WTC11 (cell line): ENCODE results near the gene LILRB1. TPM values are rescaled to one million over a fixed set of nuclear protein-coding genes. Genes with fewer than 3 reads are reported as not detected.
"Not testable (repeated sequence)": the region's sequence is repeated elsewhere in the genome, so short reads cannot be mapped to it uniquely, and the experiment has no call there.

ENCODE experiments used
- ATAC-seq: fragments of 200-7000 bp; cut with Tn5 transposase; 2 replicates; pipeline ENCODE4 v1.10.0; 2021; ENCODE audit warnings: mild to moderate bottlenecking, moderate library complexity
- Bru-seq: library from RNA; stranded (reverse); fragments of 400-500 nt; gene quantifications from one replicate; lab custom pipeline; 2021; lab: Mats Ljungman, UMichigan
- CTCF ChIA-PET: fragments of 300-600 bp; sonication (Branson Sonifier 250); formaldehyde crosslinking; loops from one replicate; lab custom pipeline; 2021; ENCODE audit warnings: antibody characterized with exemption; lab: Charles Lee
- POLR2A ChIA-PET: fragments of 350-600 bp; sonication (Branson Sonifier 250); formaldehyde crosslinking; loops from one replicate; lab custom pipeline; 2021; ENCODE audit warnings: antibody characterized with exemption; lab: Charles Lee
- DNase-seq: peaks from one replicate; pipeline ENCODE4 v3.0.0; 2021; ENCODE audit warnings: low spot score
- H3K27ac Mint-ChIP-seq: 2 replicates; pipeline ENCODE4 v1.8.0; 2021; ENCODE audit warnings: mixed read lengths
- H3K27me3 Mint-ChIP-seq: 2 replicates; pipeline ENCODE4 v1.8.0; 2021; ENCODE audit warnings: low read depth, mild to moderate bottlenecking, moderate library complexity, mixed read lengths
- H3K36me3 Mint-ChIP-seq: 2 replicates; pipeline ENCODE4 v1.8.0; 2021; ENCODE audit warnings: mixed read lengths
- H3K4me1 Mint-ChIP-seq: 2 replicates; pipeline ENCODE4 v1.8.0; 2022; ENCODE audit warnings: mixed read lengths
- H3K4me3 Mint-ChIP-seq: 2 replicates; pipeline ENCODE4 v1.8.0; 2021; ENCODE audit warnings: mild to moderate bottlenecking, moderate library complexity, mixed read lengths
- H3K9me3 Mint-ChIP-seq: 2 replicates; pipeline ENCODE4 v1.8.0; 2021; ENCODE audit warnings: mixed read lengths
- ATF3 ChIP-seq: sonication (generic); formaldehyde crosslinking; conservative IDR thresholded peaks from 2 replicates; pipeline ENCODE4 v1.8.1; 2022; ENCODE audit warnings: mild to moderate bottlenecking, missing genetic modification reagents
- CREB1 ChIP-seq: sonication (generic); formaldehyde crosslinking; IDR thresholded peaks from 2 replicates; pipeline ENCODE4 v1.8.0; 2023; ENCODE audit warnings: mild to moderate bottlenecking, missing genetic modification reagents
- E2F4 ChIP-seq: sonication (generic); formaldehyde crosslinking; IDR thresholded peaks from 2 replicates; pipeline ENCODE4 v1.8.1; 2022; ENCODE audit warnings: low read depth, mild to moderate bottlenecking, moderate library complexity, missing genetic modification reagents, borderline replicate concordance
- ERG ChIP-seq: fragments of 250-450 bp; sonication (Bioruptor Pico); IDR thresholded peaks from 2 replicates; pipeline ENCODE4 v1.8.0; 2021; ENCODE audit warnings: mild to moderate bottlenecking
- IRF1 ChIP-seq: sonication (generic); formaldehyde crosslinking; IDR thresholded peaks from 2 replicates; pipeline ENCODE4 v1.8.0; 2023; ENCODE audit warnings: missing genetic modification reagents
- MLX ChIP-seq: sonication (generic); formaldehyde crosslinking; IDR thresholded peaks from 2 replicates; pipeline ENCODE4 v1.8.1; 2023; ENCODE audit warnings: mild to moderate bottlenecking, missing genetic modification reagents, moderate library complexity
- NFE2L1 ChIP-seq: sonication (generic); formaldehyde crosslinking; IDR thresholded peaks from 2 replicates; pipeline ENCODE4 v1.8.1; 2023; ENCODE audit warnings: missing genetic modification reagents
- NFYB ChIP-seq: sonication (generic); formaldehyde crosslinking; conservative IDR thresholded peaks from 2 replicates; pipeline ENCODE4 v1.8.0; 2022; ENCODE audit warnings: low read depth, missing genetic modification reagents
- NR3C1 ChIP-seq: sonication (generic); formaldehyde crosslinking; conservative IDR thresholded peaks from 2 replicates; pipeline ENCODE4 v1.8.1; 2023; ENCODE audit warnings: low read depth, mild to moderate bottlenecking, missing genetic modification reagents
- TP53 ChIP-seq: sonication (generic); formaldehyde crosslinking; IDR thresholded peaks from 2 replicates; pipeline ENCODE4 v1.8.1; 2023; ENCODE audit warnings: mild to moderate bottlenecking, missing genetic modification reagents
- ZNF671 ChIP-seq: fragments of 250-450 bp; sonication (Bioruptor Pico); IDR thresholded peaks from 2 replicates; pipeline ENCODE4 v1.8.0; 2021; ENCODE audit warnings: mild to moderate bottlenecking
- long read RNA-seq, 3 experiments: library from RNA in 1 of 3; library from capped mRNA in 1 of 3; library from polyadenylated mRNA in 1 of 3; unstranded in 2 of 3; stranded (forward) in 1 of 3; transcript quantifications; one replicate each; pipeline ENCODE4 v2.0.0, GENCODE V29; 2021
- total RNA-seq: library from RNA; stranded (reverse); gene quantifications from 3 replicates; pipeline ENCODE4 v1.2.3, GENCODE V29; 2021
- TF ChIP-seq, protein P1 (sequence below): sonication (generic); formaldehyde crosslinking; IDR thresholded peaks from 2 replicates; pipeline ENCODE4 v1.8.1; 2023; ENCODE audit warnings: mild to moderate bottlenecking, missing genetic modification reagents
- TF ChIP-seq, protein P2 (sequence below): fragments of 250-450 bp; sonication (Bioruptor Pico); conservative IDR thresholded peaks from 2 replicates; pipeline ENCODE4 v1.9.0; 2021; ENCODE audit warnings: mild to moderate bottlenecking
- TF ChIP-seq, protein P3 (sequence below): sonication (generic); formaldehyde crosslinking; IDR thresholded peaks from 2 replicates; pipeline ENCODE4 v1.8.0; 2023; ENCODE audit warnings: mild to moderate bottlenecking, missing genetic modification reagents
- TF ChIP-seq, protein P4 (sequence below): fragments of 250-450 bp; sonication (Bioruptor Pico); IDR thresholded peaks from 2 replicates; pipeline ENCODE4 v1.9.0; 2021; ENCODE audit warnings: moderate library complexity, mild to moderate bottlenecking, inconsistent platforms, borderline replicate concordance
- TF ChIP-seq, protein P5 (sequence below): sonication (generic); formaldehyde crosslinking; IDR thresholded peaks from 2 replicates; pipeline ENCODE4 v1.8.1; 2022; ENCODE audit warnings: mild to moderate bottlenecking, missing genetic modification reagents, moderate library complexity, borderline replicate concordance
- TF ChIP-seq, protein P6 (sequence below): sonication (generic); formaldehyde crosslinking; IDR thresholded peaks from 2 replicates; pipeline ENCODE4 v1.8.1; 2023; ENCODE audit warnings: mild to moderate bottlenecking, missing genetic modification reagents

Gene LILRB1
- 0.09 TPM in 1 of 3 replicates, not detected in the others for total RNA-seq
- not detected for Bru-seq, nascent RNA
- long read RNA-seq, experiment 1: 0 reads
- long read RNA-seq, experiment 2: 0 reads
- long read RNA-seq, experiment 3: 0 reads

DNA sequence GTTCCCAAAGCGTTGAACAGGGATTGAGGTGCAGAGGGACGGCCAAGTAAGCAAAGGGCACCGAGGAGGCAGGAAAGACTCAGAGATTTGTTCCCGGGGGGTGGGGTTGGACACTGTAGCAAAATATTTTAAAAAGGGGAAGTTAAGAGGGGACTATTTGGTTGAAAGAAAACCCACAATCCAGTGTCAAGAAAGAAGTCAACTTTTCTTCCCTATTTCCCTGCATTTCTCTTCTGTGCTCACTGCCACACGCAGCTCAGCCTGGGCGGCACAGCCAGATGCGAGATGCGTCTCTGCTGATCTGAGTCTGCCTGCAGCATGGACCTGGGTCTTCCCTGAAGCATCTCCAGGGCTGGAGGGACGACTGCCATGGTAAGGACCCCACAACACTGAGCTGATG is at the start of gene LILRB1:
TSS of gene LILRB1 (plus strand) at position 223 of the 400 bp plus-strand sequence. CDS start 590 bp downstream, outside the sequence.
- CTCF ChIA-PET, DNase-seq, H3K4me3 Mint-ChIP-seq, H3K27me3 Mint-ChIP-seq, H3K4me1 Mint-ChIP-seq, POLR2A ChIA-PET, H3K27ac Mint-ChIP-seq, ATAC-seq: not testable (repeated sequence)
- peaks cover 51% of the 10 kb centered on the region for H3K9me3 Mint-ChIP-seq
- peaks cover 48% of the 10 kb centered on the region for H3K36me3 Mint-ChIP-seq

GRCh38 chr19:54586397-54586796 is 43.9 kb upstream of the LILRB1 start:
- Mint-ChIP-seq H3K9me3 (peaks cover 93% of the 10 kb centered on the region), H3K4me3 (no peak overlapping the region), H3K27ac (no peak overlapping the region), H3K27me3 (peaks cover 29% of the 10 kb centered on the region), H3K36me3 (peaks cover 76% of the 10 kb centered on the region), H3K4me1 (no peaks in the 10 kb centered on the region)
- DNase-seq (no peak), ATAC-seq (no peak)
- ChIA-PET CTCF (no interaction called here), POLR2A (no interaction called here)
- TF ChIP-seq, protein P1, sequence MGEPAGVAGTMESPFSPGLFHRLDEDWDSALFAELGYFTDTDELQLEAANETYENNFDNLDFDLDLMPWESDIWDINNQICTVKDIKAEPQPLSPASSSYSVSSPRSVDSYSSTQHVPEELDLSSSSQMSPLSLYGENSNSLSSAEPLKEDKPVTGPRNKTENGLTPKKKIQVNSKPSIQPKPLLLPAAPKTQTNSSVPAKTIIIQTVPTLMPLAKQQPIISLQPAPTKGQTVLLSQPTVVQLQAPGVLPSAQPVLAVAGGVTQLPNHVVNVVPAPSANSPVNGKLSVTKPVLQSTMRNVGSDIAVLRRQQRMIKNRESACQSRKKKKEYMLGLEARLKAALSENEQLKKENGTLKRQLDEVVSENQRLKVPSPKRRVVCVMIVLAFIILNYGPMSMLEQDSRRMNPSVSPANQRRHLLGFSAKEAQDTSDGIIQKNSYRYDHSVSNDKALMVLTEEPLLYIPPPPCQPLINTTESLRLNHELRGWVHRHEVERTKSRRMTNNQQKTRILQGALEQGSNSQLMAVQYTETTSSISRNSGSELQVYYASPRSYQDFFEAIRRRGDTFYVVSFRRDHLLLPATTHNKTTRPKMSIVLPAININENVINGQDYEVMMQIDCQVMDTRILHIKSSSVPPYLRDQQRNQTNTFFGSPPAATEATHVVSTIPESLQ: no peak
- no peak for TF ChIP-seq E2F4 (CRISPR knock-in tag)
- TF ChIP-seq ERG: no peak
- TF ChIP-seq ATF3: no peak
- no peak for TF ChIP-seq NR3C1 (CRISPR knock-in tag)
- TF ChIP-seq, protein P2, sequence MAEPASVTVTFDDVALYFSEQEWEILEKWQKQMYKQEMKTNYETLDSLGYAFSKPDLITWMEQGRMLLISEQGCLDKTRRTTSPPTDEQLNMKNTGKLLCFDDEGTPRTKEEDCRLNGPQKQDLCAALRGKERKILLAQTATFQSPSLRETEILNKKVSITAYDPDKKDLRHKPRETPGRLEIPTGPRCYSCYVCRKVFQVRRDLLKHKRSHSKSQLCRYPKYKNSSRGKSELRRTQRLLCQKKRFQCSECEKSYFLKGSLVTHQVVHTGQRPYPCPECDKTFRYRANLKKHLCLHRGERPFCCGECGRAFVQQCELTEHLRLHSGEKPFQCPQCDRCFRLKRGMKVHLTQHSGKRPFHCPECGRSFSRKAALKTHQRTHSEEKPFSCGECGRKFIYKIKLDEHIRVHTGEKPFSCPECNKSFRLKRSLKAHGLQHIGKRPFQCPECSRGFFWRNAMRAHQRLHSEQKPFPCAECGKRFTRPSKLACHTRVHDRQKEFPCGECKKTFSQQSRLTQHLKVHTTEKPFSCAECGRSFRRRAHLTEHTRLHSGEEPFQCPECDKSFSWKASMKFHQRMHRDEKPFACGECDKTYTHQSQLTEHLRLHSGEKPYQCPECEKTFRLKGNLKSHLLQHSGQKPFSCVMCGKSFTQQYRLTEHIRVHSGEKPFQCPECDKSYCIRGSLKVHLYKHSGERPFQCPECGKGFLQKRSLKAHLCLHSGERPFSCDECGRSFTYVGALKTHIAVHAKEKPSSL (CRISPR knock-in tag): no peak
- TF ChIP-seq TP53: no peak
- TF ChIP-seq, protein P3, sequence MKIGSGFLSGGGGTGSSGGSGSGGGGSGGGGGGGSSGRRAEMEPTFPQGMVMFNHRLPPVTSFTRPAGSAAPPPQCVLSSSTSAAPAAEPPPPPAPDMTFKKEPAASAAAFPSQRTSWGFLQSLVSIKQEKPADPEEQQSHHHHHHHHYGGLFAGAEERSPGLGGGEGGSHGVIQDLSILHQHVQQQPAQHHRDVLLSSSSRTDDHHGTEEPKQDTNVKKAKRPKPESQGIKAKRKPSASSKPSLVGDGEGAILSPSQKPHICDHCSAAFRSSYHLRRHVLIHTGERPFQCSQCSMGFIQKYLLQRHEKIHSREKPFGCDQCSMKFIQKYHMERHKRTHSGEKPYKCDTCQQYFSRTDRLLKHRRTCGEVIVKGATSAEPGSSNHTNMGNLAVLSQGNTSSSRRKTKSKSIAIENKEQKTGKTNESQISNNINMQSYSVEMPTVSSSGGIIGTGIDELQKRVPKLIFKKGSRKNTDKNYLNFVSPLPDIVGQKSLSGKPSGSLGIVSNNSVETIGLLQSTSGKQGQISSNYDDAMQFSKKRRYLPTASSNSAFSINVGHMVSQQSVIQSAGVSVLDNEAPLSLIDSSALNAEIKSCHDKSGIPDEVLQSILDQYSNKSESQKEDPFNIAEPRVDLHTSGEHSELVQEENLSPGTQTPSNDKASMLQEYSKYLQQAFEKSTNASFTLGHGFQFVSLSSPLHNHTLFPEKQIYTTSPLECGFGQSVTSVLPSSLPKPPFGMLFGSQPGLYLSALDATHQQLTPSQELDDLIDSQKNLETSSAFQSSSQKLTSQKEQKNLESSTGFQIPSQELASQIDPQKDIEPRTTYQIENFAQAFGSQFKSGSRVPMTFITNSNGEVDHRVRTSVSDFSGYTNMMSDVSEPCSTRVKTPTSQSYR: no peak
- TF ChIP-seq, protein P4, sequence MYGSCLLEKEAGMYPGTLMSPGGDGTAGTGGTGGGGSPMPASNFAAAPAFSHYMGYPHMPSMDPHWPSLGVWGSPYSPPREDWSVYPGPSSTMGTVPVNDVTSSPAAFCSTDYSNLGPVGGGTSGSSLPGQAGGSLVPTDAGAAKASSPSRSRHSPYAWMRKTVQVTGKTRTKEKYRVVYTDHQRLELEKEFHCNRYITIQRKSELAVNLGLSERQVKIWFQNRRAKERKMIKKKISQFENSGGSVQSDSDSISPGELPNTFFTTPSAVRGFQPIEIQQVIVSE: no peak
- no peak for TF ChIP-seq MLX (CRISPR knock-in tag)
- no peak for TF ChIP-seq IRF1 (CRISPR knock-in tag)
- no peak for TF ChIP-seq CREB1 (CRISPR knock-in tag)
- no peak for TF ChIP-seq NFE2L1 (CRISPR knock-in tag)
- TF ChIP-seq ZNF671: no peak
- TF ChIP-seq, protein P5, sequence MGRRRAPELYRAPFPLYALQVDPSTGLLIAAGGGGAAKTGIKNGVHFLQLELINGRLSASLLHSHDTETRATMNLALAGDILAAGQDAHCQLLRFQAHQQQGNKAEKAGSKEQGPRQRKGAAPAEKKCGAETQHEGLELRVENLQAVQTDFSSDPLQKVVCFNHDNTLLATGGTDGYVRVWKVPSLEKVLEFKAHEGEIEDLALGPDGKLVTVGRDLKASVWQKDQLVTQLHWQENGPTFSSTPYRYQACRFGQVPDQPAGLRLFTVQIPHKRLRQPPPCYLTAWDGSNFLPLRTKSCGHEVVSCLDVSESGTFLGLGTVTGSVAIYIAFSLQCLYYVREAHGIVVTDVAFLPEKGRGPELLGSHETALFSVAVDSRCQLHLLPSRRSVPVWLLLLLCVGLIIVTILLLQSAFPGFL (CRISPR knock-in tag): no peak
- TF ChIP-seq, protein P6, sequence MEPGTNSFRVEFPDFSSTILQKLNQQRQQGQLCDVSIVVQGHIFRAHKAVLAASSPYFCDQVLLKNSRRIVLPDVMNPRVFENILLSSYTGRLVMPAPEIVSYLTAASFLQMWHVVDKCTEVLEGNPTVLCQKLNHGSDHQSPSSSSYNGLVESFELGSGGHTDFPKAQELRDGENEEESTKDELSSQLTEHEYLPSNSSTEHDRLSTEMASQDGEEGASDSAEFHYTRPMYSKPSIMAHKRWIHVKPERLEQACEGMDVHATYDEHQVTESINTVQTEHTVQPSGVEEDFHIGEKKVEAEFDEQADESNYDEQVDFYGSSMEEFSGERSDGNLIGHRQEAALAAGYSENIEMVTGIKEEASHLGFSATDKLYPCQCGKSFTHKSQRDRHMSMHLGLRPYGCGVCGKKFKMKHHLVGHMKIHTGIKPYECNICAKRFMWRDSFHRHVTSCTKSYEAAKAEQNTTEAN (CRISPR knock-in tag): no peak
- no peak for TF ChIP-seq NFYB (CRISPR knock-in tag)
